Tibial nerve (tissue), 4 donors: ENCODE results near the gene CYGB. TPM values are rescaled to one million over a fixed set of nuclear protein-coding genes. Genes with fewer than 3 reads are reported as not detected.
A peak's percentile ranks its signal among the peaks of the same experiment; 100 is the strongest.

Source experiments
- DNase-seq, 2 donors: peaks; one replicate each; pipeline ENCODE4 v3.0.0-alpha.2; 2019; ENCODE audit warnings: low spot score in 2 of 2
- H3K27ac ChIP-seq, 4 donors: fragments of 200-600 bp; sonication (generic) in 3 of 4; one replicate each; pipeline ENCODE4 v1.5.1; 2017 to 2019; ENCODE audit warnings: mild to moderate bottlenecking in 1 of 4
- H3K27me3 ChIP-seq, 2 donors: fragments of 200-600 bp; sonication (generic) in 1 of 2; one replicate each; pipeline versions ENCODE4 v1.5.1 to v1.6.0; 2017 to 2019
- H3K36me3 ChIP-seq, 3 donors: fragments of 200-600 bp; sonication (generic); one replicate each; pipeline ENCODE4 v1.5.1; 2018 to 2019
- H3K4me1 ChIP-seq, 4 donors: fragments of 200-600 bp; sonication (generic) in 3 of 4; one replicate each; pipeline ENCODE4 v1.5.1; 2017 to 2019
- H3K4me3 ChIP-seq, 4 donors: fragments of 200-600 bp; sonication (generic) in 3 of 4; one replicate each; pipeline ENCODE4 v1.5.1; 2017 to 2019; ENCODE audit warnings: mild to moderate bottlenecking in 1 of 4, moderate library complexity in 1 of 4
- H3K9me3 ChIP-seq, 4 donors: fragments of 200-600 bp; sonication (generic) in 3 of 4; one replicate each; pipeline ENCODE4 v1.5.1; 2017 to 2019
- EP300 ChIP-seq, 2 donors: sonication (generic); formaldehyde crosslinking; IDR thresholded peaks; one replicate each; pipeline ENCODE4 v1.6.1; 2017; ENCODE audit warnings: antibody characterized with exemption in 2 of 2, mild to moderate bottlenecking in 1 of 2
- POLR2A ChIP-seq, 2 donors: fragments of 450-650 bp; IDR thresholded peaks; one replicate each; pipeline ENCODE4 v1.6.1; 2017; ENCODE audit warnings: antibody characterized with exemption in 2 of 2, mild to moderate bottlenecking in 2 of 2, moderate library complexity in 2 of 2
- WGBS, 2 donors: methylation state at CpG; one replicate each; pipeline ENCODE4 v1.1.5; 2018; 5-methylcytosine and 5-hydroxymethylcytosine counted together
- total RNA-seq, 4 donors: library from RNA; depleted of rRNA; stranded (reverse); fragments of >200 nt; gene quantifications; one replicate each; pipeline ENCODE4 v1.1.0, GENCODE V29; 2016
- TF ChIP-seq, protein P1 (sequence below), 5 experiments: fragments of 200-600 bp in 3 of 5; fragments of 450-650 bp in 2 of 5; sonication (generic) in 3 of 5; IDR thresholded peaks; one replicate each; pipeline ENCODE4 v1.5.1; 2016 to 2019; ENCODE audit warnings: antibody characterized with exemption in 5 of 5, mild to moderate bottlenecking in 3 of 5, moderate library complexity in 2 of 5

Gene CYGB
- total RNA-seq, 4 donors from 2014 or later = 40.2 to 59.2 (median 48.8) TPM

DNA sequence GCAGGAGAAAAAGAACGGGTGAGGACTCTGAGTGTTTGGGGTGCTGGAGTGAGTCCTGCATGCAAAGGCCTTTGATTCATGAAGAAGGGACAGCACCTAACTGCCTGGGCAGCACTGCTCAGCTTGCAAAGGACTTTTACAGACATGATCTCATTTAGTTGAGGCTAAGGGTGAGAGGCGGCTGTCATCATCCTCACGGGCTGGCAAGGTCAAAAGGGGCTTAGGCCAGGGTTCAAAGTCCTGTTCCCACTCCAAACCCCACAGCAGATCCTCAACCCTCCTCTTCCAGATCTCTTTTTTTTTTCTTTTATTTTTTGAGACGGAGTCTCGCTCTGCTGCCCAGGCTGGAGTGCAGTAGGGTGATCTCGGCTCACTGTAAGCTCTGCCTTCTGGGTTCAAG, 41.0 kb downstream of the CYGB start:
- Histone ChIP-seq H3K27me3 (no peaks in the 10 kb centered on the region), H3K4me3 (no peak overlapping the region), H3K36me3 (no peaks in the 10 kb centered on the region), H3K4me1 (peaks cover 0 to 77% (median 42%) of the 10 kb centered on the region in 4 donors), H3K27ac (peak overlapping the region in 2 of 4 donors; percentile 36 to 89), H3K9me3 (no peaks in the 10 kb centered on the region)
- DNase-seq = no peak
- TF ChIP-seq POLR2A (IDR thresholded peaks at IDR 0.05) = no peak
- no peak for TF ChIP-seq EP300 (IDR thresholded peaks at IDR 0.05)
- TF ChIP-seq, protein P1, sequence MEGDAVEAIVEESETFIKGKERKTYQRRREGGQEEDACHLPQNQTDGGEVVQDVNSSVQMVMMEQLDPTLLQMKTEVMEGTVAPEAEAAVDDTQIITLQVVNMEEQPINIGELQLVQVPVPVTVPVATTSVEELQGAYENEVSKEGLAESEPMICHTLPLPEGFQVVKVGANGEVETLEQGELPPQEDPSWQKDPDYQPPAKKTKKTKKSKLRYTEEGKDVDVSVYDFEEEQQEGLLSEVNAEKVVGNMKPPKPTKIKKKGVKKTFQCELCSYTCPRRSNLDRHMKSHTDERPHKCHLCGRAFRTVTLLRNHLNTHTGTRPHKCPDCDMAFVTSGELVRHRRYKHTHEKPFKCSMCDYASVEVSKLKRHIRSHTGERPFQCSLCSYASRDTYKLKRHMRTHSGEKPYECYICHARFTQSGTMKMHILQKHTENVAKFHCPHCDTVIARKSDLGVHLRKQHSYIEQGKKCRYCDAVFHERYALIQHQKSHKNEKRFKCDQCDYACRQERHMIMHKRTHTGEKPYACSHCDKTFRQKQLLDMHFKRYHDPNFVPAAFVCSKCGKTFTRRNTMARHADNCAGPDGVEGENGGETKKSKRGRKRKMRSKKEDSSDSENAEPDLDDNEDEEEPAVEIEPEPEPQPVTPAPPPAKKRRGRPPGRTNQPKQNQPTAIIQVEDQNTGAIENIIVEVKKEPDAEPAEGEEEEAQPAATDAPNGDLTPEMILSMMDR (IDR thresholded peaks at IDR 0.05) = no peak
- 71 to 85% methylated on average over 6 of the region's 6 CpGs for WGBS, 2 donors

DNA sequence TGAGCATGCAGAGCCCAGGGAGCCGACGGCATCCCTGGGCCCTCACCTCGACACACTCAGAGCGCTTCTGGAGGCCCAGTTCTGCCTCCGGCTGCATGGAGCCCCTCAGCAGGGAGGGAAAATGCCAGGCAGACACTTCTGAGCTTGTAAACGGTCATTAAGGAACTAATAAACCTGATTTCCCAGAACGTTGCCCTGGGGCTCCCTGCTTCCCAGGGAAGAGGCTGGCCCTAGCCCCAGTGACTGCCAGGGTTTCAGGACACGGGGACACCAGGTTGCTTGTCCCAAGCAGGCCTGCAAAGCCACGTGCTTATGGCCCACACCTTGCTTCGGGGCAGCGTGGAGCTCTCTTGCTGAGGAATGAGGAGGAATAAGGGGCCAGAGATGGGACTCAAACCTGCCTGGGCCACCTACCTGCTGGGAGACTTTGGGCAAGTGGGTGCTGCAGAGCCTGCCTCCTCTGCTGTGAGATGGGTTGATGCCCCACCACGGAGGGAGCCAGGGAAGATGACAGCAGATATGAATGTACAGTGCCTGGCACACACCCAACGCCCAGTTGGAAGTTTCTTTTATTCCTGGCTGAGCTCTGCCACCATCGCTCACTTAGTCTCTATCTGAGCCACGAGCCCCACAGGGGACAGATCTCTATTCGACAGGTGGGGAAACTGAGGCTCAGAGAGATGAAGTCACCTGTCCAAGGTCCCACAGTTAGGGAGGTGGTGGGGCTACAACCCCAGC, 41.7 kb downstream of the CYGB start:
- TF ChIP-seq POLR2A (IDR thresholded peaks at IDR 0.05) = no peak
- Histone ChIP-seq H3K4me1 (peaks cover 0 to 75% (median 44%) of the 10 kb centered on the region in 4 donors), H3K36me3 (no peaks in the 10 kb centered on the region), H3K4me3 (no peak overlapping the region), H3K9me3 (no peaks in the 10 kb centered on the region), H3K27me3 (no peaks in the 10 kb centered on the region), H3K27ac (peak overlapping the region in 2 of 4 donors; percentile 69 to 89)
- DNase-seq = no peak
- WGBS, 2 donors = 75 to 76% methylated on average over 16 of the region's 16 CpGs

DNA sequence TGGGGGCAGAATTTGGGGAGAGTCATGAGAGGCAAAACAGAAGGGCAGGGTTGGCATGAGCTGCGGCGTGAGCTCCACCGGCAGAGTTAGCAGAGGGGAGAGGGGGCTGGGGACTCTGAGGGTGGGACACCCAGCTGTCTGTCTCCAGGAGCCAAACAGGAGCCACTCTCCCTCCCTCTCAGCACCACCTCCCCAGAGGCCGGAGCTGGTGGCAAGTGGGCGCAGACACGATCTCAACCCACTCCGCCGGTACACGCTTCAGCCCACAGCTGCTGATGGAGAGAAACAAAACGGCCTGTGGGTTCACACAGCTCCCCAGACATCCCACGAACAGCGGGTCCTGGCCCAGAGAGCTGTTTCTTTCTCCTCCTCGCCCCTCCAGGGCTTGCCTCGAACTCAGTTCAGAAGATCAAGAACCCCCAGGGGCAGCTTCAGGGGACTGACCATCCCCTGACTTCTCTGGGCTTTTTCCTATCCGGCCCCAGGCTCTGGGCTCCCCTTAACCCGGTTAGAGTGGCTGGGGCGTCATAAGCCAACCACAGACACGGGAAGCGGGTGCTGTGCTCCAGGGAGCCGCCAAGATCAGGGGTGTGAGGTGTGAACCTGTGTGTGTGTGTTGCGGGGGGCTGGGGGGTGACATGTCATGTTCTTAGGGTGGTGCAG, 43.9 kb downstream of the CYGB start:
- DNase-seq = no peak
- H3K27me3 ChIP-seq = no peaks in the 10 kb centered on the region
- H3K9me3 ChIP-seq = no peaks in the 10 kb centered on the region
- H3K4me1 ChIP-seq = peaks cover 0 to 59% (median 41%) of the 10 kb centered on the region in 4 donors
- H3K36me3 ChIP-seq = no peaks in the 10 kb centered on the region
- H3K27ac ChIP-seq = peak overlapping the region; percentile 38 to 93 (median 86)
- H3K4me3 ChIP-seq = peak overlapping the region in 2 of 4 donors; percentile 22 to 23
- no peak for TF ChIP-seq POLR2A (IDR thresholded peaks at IDR 0.05)
- TF ChIP-seq, protein P1 (IDR thresholded peaks at IDR 0.05) = no peak
- TF ChIP-seq EP300 (IDR thresholded peaks at IDR 0.05) = no peak
- 62 to 68% methylated on average over 19 to 20 of the region's 21 CpGs for WGBS, 2 donors

DNA sequence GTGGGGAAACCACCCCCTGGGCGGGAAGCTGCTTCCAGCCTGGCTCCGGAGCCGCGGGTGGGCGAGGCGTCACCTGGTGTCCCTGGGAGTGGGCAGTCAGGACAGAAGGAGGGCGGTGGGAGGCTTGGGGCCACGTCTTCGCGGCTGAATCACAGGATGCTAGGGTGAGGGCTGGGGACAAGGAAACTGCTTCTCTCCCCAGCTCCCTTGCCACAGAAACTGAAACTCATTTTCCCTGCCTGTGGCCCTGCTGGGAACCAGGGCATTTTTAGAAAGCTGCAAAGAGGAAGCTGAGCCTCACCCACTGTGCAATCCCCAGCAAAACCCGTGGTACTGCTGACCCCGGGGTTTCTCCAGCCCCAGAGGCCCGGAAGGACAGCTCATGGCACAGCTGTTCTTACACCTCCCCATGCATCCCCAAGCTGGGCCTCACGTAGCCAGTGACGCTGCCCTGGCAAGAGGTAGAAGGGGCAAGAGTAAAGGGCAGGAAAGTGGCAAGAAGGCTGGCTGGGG, 44.5 kb downstream of the CYGB start:
- 10 to 12% methylated on average over 14 to 15 of the region's 15 CpGs for WGBS, 2 donors
- TF ChIP-seq POLR2A (IDR thresholded peaks at IDR 0.05) (peak in 1 of 2 donors; percentile 33), EP300 (IDR thresholded peaks at IDR 0.05) (peak; percentile 30 to 79)
- TF ChIP-seq, protein P1 (IDR thresholded peaks at IDR 0.05) = no peak
- Histone ChIP-seq H3K4me1 (peaks cover 0 to 53% (median 41%) of the 10 kb centered on the region in 4 donors), H3K9me3 (no peaks in the 10 kb centered on the region), H3K27ac (peak overlapping the region; percentile 38 to 93 (median 86)), H3K4me3 (peak overlapping the region in 3 of 4 donors; percentile 22 to 29 (median 23)), H3K27me3 (no peaks in the 10 kb centered on the region), H3K36me3 (no peaks in the 10 kb centered on the region)
- DNase-seq = peak in 1 of 2 donors; percentile 47

DNA sequence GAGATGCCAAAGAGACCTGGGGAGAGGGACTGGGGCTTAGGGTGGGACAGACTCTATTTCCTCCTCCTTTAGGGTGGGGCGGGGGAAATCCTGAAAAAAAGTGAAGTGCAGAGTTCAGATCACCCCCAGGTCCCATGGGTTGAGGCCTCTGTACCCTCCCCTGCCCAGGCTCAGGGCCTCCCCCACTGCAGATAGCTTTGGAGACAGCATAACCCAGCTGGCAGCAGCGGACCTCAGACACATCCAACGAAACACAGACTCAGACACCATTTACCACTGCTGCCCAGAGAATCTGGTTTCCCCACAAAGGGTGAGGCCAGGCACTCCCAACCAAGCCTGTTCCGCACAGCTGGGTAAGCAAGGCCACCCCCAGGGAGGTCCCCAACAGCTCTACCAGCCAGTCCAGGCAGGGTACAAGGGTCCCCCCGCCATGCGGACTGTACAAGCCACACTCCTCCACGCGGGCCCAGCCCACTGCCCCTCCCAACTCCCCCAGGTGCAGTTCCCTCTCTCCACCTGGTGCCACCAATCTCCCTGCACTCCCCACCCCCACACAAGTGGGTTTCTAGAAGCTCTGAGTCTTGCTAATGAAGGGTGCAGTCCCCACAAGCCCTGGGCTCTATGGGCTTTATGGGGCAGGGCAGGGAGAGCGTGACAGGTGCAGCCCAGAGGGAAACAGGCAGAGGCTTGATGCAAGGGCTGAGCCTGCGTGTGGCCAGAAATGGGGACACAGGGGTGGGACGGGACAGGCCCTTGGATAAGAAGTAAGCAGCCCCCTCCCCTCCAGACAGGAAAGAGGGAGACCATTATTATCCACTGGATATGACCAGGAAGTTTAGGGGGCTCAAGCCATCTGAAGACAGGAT, 45.2 kb downstream of the CYGB start:
- WGBS, 2 donors = 74 to 75% methylated on average over 11 of the region's 11 CpGs

More for the DNA sequence above, 45.2 kb downstream of the CYGB start:
- no peaks in the 10 kb centered on the region for H3K9me3 ChIP-seq
- peak overlapping the region; percentile 20 to 93 (median 86) for H3K27ac ChIP-seq
- peaks cover 0 to 5% (median 0%) of the 10 kb centered on the region in 3 donors for H3K36me3 ChIP-seq
- DNase-seq = no peak
- no peaks in the 10 kb centered on the region for H3K27me3 ChIP-seq
- TF ChIP-seq, protein P1 (IDR thresholded peaks at IDR 0.05) = no peak
- TF ChIP-seq EP300 (IDR thresholded peaks at IDR 0.05) = no peak
- no peak for TF ChIP-seq POLR2A (IDR thresholded peaks at IDR 0.05)
- peak overlapping the region in 2 of 4 donors; percentile 23 to 29 for H3K4me3 ChIP-seq
- H3K4me1 ChIP-seq = peaks cover 0 to 47% (median 34%) of the 10 kb centered on the region in 4 donors
